Osteoblast (primary cell): ENCODE measurements around the gene SIGMAR1. TPM values are rescaled to one million over a fixed set of nuclear protein-coding genes. Genes with fewer than 3 reads are reported as not detected.

ENCODE experiments used
- DNase-seq: peaks from one replicate; pipeline ENCODE4 v3.0.0; 2011; ENCODE audit warnings: low spot score, mixed read lengths; ENCODE audit not compliant: insufficient read length; ENCODE audit errors: missing footprints
- H2AFZ ChIP-seq: 2 replicates; pipeline ENCODE4 v1.6.0; 2011; ENCODE audit warnings: mild to moderate bottlenecking, low read length
- H3K27ac ChIP-seq: 2 replicates; pipeline ENCODE4 v1.5.1; 2011; ENCODE audit warnings: mild to moderate bottlenecking, low read depth, low read length, moderate library complexity
- H3K27me3 ChIP-seq: 2 replicates; pipeline ENCODE4 v1.6.0; 2012; ENCODE audit warnings: mild to moderate bottlenecking, control low read depth, inconsistent platforms, low read length, moderate library complexity; ENCODE audit not compliant: insufficient read depth
- H3K36me3 ChIP-seq: 2 replicates; pipeline ENCODE4 v1.5.1; 2011; ENCODE audit warnings: mild to moderate bottlenecking, low read length, control low read depth, moderate library complexity; ENCODE audit not compliant: insufficient read depth
- H3K4me1 ChIP-seq: 2 replicates; pipeline ENCODE4 v1.5.1; 2011; ENCODE audit warnings: mild to moderate bottlenecking, low read length, control low read depth, moderate library complexity; ENCODE audit not compliant: insufficient read depth
- H3K4me2 ChIP-seq: 2 replicates; pipeline ENCODE4 v1.6.0; 2011; ENCODE audit warnings: mild to moderate bottlenecking, low read length; ENCODE audit not compliant: insufficient read depth
- H3K4me3 ChIP-seq: fragments of 200-600 bp; sonication (generic); 3 replicates; pipeline ENCODE4 v1.5.1; 2012; ENCODE audit warnings: mild to moderate bottlenecking, low read length, inconsistent platforms; ENCODE audit not compliant: insufficient read depth
- H3K79me2 ChIP-seq: 2 replicates; pipeline ENCODE4 v1.6.0; 2012; ENCODE audit warnings: mild to moderate bottlenecking, low read length, control low read depth, inconsistent platforms; ENCODE audit not compliant: insufficient read depth
- H3K9me3 ChIP-seq: 2 replicates; pipeline ENCODE4 v1.5.1; 2011; ENCODE audit warnings: low read depth, low read length, control low read depth
- H4K20me1 ChIP-seq: 2 replicates; pipeline ENCODE4 v1.6.0; 2012; ENCODE audit warnings: mild to moderate bottlenecking, low read length, control low read depth; ENCODE audit not compliant: insufficient read depth
- total RNA-seq: library from RNA; depleted of rRNA; stranded (reverse); fragments of >200 nt; gene quantifications from 2 replicates; pipeline ENCODE4 v1.2.3, GENCODE V29; 2012
- TF ChIP-seq, protein P1 (sequence below): IDR thresholded peaks from 2 replicates; pipeline ENCODE4 v1.5.1; 2011; ENCODE audit warnings: mild to moderate bottlenecking, low read depth, low read length, moderate library complexity; ENCODE audit errors: extremely low read depth

SIGMAR1 gene
- total RNA-seq, 1 donor: 72.7 TPM

GRCh38 chr9:34633166-34633565 lies 4.4 kb downstream of the SIGMAR1 start:
- Histone ChIP-seq H3K4me3 (no peak overlapping the region), H3K79me2 (peaks cover 23% of the 10 kb centered on the region)
- TF ChIP-seq, protein P1, sequence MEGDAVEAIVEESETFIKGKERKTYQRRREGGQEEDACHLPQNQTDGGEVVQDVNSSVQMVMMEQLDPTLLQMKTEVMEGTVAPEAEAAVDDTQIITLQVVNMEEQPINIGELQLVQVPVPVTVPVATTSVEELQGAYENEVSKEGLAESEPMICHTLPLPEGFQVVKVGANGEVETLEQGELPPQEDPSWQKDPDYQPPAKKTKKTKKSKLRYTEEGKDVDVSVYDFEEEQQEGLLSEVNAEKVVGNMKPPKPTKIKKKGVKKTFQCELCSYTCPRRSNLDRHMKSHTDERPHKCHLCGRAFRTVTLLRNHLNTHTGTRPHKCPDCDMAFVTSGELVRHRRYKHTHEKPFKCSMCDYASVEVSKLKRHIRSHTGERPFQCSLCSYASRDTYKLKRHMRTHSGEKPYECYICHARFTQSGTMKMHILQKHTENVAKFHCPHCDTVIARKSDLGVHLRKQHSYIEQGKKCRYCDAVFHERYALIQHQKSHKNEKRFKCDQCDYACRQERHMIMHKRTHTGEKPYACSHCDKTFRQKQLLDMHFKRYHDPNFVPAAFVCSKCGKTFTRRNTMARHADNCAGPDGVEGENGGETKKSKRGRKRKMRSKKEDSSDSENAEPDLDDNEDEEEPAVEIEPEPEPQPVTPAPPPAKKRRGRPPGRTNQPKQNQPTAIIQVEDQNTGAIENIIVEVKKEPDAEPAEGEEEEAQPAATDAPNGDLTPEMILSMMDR: no peak

GRCh38 chr9:34630402-34631154 lies 7.0 kb downstream of the SIGMAR1 start:
- Histone ChIP-seq H3K9me3 (no peaks in the 10 kb centered on the region), H3K79me2 (peaks cover 6% of the 10 kb centered on the region), H4K20me1 (peaks cover 16% of the 10 kb centered on the region), H3K4me1 (peaks cover 5% of the 10 kb centered on the region), H3K4me3 (no peak overlapping the region), H3K27ac (no peak overlapping the region), H3K36me3 (peaks cover 8% of the 10 kb centered on the region), H3K27me3 (peaks cover 56% of the 10 kb centered on the region), H3K4me2 (no peak overlapping the region), H2AFZ (no peak overlapping the region)
- peak; percentile 88 for DNase-seq
- TF ChIP-seq, protein P1: no peak

More at GRCh38 chr9:34633166-34633565, 4.4 kb downstream of the SIGMAR1 start:
- DNase-seq: peak; percentile 85
- peaks cover 19% of the 10 kb centered on the region for H3K4me1 ChIP-seq
- H3K36me3 ChIP-seq: peaks cover 8% of the 10 kb centered on the region
- H3K4me2 ChIP-seq: no peak overlapping the region
- H3K9me3 ChIP-seq: no peaks in the 10 kb centered on the region
- H4K20me1 ChIP-seq: peaks cover 19% of the 10 kb centered on the region
- no peak overlapping the region for H2AFZ ChIP-seq
- no peak overlapping the region for H3K27ac ChIP-seq
- peaks cover 30% of the 10 kb centered on the region for H3K27me3 ChIP-seq

GRCh38 chr9:34629491-34629808 lies 8.1 kb downstream of the SIGMAR1 start:
- no peak overlapping the region for H3K27ac ChIP-seq
- H2AFZ ChIP-seq: no peak overlapping the region
- peaks cover 67% of the 10 kb centered on the region for H3K27me3 ChIP-seq
- no peak overlapping the region for H3K4me3 ChIP-seq
- H3K79me2 ChIP-seq: no peaks in the 10 kb centered on the region
- TF ChIP-seq, protein P1: no peak
- DNase-seq: no peak
- H3K36me3 ChIP-seq: no peaks in the 10 kb centered on the region
- H3K4me2 ChIP-seq: no peak overlapping the region
- peaks cover 4% of the 10 kb centered on the region for H3K4me1 ChIP-seq
- no peaks in the 10 kb centered on the region for H3K9me3 ChIP-seq
- peaks cover 7% of the 10 kb centered on the region for H4K20me1 ChIP-seq

DNA sequence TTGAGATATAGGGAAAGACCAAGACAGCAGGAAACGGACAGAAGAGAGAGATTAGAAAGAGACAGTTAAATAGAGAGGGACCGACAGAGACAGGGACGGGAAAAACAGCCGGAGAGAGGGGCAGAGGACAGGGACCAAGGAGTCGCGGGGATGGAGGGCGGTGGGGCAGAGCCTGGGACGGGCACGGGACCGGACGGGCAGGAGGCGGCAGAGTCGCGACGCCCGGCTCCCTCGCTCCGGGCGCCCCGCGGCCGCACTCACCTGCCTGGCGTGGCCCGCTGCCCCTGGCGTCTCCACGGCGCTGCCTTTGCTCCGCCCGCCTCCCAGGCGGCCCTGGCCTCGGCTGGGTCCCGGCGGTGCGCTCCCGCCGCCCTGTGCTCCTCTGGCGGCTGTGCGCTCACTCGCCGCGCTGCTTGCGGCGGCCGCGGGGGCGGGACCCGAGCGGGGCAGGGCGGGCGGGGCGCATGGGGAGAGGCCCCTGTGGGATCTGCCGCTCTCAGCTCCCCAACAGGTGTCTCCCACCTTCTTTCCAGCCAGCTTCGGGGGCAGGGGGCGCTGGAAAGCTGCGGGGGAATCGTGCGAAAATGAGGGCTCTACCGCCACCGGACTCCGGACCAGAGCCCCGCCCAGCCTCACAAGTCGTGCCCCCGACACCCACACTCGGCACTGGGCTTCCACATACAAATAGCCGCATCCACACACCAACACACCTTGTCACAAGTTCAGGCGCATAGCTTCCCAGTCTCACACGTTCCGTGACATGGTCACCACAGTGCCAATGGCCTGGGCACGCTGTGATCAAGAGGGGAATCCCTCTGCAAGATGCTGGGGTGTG lies 8.7 kb downstream of the SIGMAR1 start, which contains the start of gene ARID3C:
Gene ARID3C, minus strand, starts transcription at position 411 of the 835 bp plus-strand sequence. CDS start 1,052 bp downstream, outside the sequence.
- TF ChIP-seq, protein P1: no peak
- no peak within 1 kb of the TSS for H3K27ac ChIP-seq
- H3K79me2 ChIP-seq: no peaks in the 10 kb centered on the region
- peak within 1 kb of the TSS; percentile 37 for H3K4me3 ChIP-seq
- DNase-seq: peak; percentile 89
- peak within 1 kb of the TSS; percentile 50 for H3K4me2 ChIP-seq
- H3K4me1 ChIP-seq: peaks cover 4% of the 10 kb centered on the region
- no peak within 1 kb of the TSS for H2AFZ ChIP-seq
- H3K36me3 ChIP-seq: no peaks in the 10 kb centered on the region
- no peaks in the 10 kb centered on the region for H3K9me3 ChIP-seq
- H3K27me3 ChIP-seq: peaks cover 73% of the 10 kb centered on the region
- peaks cover 7% of the 10 kb centered on the region for H4K20me1 ChIP-seq
